SK-N-SH (cell line): ENCODE measurements around the gene RSRC1.

ENCODE experiments used
- EP300 ChIP-seq, 2 experiments: IDR thresholded peaks; 2 replicates each; pipeline versions ENCODE4 v1.4.0 to v1.6.1; 2012; ENCODE audit warnings: borderline replicate concordance in 1 of 2, low read depth in 1 of 2, low read length in 1 of 2
- FOXJ3 ChIP-seq: sonication (generic); formaldehyde crosslinking; IDR thresholded peaks from 2 replicates; pipeline ENCODE4 v1.5.1; 2020; ENCODE audit warnings: mild to moderate bottlenecking, missing genetic modification reagents
- GABPA ChIP-seq: IDR thresholded peaks from 2 replicates; pipeline ENCODE4 v1.4.0; 2012; ENCODE audit warnings: low read depth, mild to moderate bottlenecking
- GATA2 ChIP-seq: sonication (generic); formaldehyde crosslinking; IDR thresholded peaks from 2 replicates; pipeline ENCODE4 v1.5.0; 2020; ENCODE audit warnings: mild to moderate bottlenecking, missing genetic modification reagents
- MXI1 ChIP-seq: IDR thresholded peaks from 2 replicates; pipeline ENCODE4 v1.6.1; 2012; ENCODE audit warnings: mild to moderate bottlenecking, low read depth, low read length, improper control_type of control experiment
- POLR2AphosphoS5 ChIP-seq: IDR thresholded peaks from 2 replicates; pipeline ENCODE4 v1.6.1; 2012; ENCODE audit warnings: low read depth, low read length
- RAD21 ChIP-seq: IDR thresholded peaks from 2 replicates; pipeline ENCODE4 v1.6.1; 2012; ENCODE audit warnings: mild to moderate bottlenecking, low read length
- SMC3 ChIP-seq: IDR thresholded peaks from 2 replicates; pipeline ENCODE4 v1.6.1; 2012; ENCODE audit warnings: low read depth, low read length, improper control_type of control experiment
- TAF1 ChIP-seq: IDR thresholded peaks from 2 replicates; pipeline ENCODE4 v1.6.1; 2012; ENCODE audit warnings: low read depth, mild to moderate bottlenecking, low read length, moderate library complexity, borderline replicate concordance
- TF ChIP-seq, protein P1 (sequence below): fragments of 200-600 bp; sonication (generic); IDR thresholded peaks from 2 replicates; pipeline ENCODE4 v1.6.1; 2017; ENCODE audit warnings: antibody characterized with exemption, mild to moderate bottlenecking, moderate library complexity
- TF ChIP-seq, protein P2 (sequence below): IDR thresholded peaks from 2 replicates; pipeline ENCODE4 v1.6.1; 2012; ENCODE audit warnings: mild to moderate bottlenecking, low read depth, low read length, moderate library complexity

DNA sequence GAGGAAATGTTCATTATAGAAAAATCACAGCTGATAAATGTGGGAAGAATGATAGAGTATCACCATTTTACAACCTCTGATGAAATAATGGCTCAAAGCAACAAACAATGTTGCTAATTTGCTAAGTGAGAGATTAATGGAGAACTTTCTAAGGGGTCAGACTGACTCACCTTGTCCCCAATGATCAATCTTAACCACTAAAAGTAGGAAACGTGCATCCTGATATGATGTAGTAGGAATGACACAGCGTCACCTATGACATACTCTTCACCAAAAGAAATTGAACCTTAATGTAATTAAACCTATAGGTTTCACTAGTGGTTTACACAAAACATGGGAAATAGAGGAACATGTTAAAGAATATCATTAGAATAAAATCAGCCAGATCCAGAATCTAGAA is 426.0 kb downstream of the RSRC1 start:
- TF ChIP-seq, protein P1, sequence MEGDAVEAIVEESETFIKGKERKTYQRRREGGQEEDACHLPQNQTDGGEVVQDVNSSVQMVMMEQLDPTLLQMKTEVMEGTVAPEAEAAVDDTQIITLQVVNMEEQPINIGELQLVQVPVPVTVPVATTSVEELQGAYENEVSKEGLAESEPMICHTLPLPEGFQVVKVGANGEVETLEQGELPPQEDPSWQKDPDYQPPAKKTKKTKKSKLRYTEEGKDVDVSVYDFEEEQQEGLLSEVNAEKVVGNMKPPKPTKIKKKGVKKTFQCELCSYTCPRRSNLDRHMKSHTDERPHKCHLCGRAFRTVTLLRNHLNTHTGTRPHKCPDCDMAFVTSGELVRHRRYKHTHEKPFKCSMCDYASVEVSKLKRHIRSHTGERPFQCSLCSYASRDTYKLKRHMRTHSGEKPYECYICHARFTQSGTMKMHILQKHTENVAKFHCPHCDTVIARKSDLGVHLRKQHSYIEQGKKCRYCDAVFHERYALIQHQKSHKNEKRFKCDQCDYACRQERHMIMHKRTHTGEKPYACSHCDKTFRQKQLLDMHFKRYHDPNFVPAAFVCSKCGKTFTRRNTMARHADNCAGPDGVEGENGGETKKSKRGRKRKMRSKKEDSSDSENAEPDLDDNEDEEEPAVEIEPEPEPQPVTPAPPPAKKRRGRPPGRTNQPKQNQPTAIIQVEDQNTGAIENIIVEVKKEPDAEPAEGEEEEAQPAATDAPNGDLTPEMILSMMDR: no peak
- TF ChIP-seq EP300 (IDR thresholded peaks at IDR 0.05; ENCODE audit: borderline replicate concordance in 1 of 2, low read depth in 1 of 2, low read length in 1 of 2): no peak
- TF ChIP-seq, protein P2, sequence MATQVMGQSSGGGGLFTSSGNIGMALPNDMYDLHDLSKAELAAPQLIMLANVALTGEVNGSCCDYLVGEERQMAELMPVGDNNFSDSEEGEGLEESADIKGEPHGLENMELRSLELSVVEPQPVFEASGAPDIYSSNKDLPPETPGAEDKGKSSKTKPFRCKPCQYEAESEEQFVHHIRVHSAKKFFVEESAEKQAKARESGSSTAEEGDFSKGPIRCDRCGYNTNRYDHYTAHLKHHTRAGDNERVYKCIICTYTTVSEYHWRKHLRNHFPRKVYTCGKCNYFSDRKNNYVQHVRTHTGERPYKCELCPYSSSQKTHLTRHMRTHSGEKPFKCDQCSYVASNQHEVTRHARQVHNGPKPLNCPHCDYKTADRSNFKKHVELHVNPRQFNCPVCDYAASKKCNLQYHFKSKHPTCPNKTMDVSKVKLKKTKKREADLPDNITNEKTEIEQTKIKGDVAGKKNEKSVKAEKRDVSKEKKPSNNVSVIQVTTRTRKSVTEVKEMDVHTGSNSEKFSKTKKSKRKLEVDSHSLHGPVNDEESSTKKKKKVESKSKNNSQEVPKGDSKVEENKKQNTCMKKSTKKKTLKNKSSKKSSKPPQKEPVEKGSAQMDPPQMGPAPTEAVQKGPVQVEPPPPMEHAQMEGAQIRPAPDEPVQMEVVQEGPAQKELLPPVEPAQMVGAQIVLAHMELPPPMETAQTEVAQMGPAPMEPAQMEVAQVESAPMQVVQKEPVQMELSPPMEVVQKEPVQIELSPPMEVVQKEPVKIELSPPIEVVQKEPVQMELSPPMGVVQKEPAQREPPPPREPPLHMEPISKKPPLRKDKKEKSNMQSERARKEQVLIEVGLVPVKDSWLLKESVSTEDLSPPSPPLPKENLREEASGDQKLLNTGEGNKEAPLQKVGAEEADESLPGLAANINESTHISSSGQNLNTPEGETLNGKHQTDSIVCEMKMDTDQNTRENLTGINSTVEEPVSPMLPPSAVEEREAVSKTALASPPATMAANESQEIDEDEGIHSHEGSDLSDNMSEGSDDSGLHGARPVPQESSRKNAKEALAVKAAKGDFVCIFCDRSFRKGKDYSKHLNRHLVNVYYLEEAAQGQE: no peak
- TF ChIP-seq SMC3: no peak
- TF ChIP-seq POLR2AphosphoS5: no peak
- no peak for TF ChIP-seq RAD21
- no peak for TF ChIP-seq MXI1
- no peak for TF ChIP-seq GABPA
- no peak for TF ChIP-seq TAF1
- no peak for TF ChIP-seq FOXJ3
- no peak for TF ChIP-seq GATA2 (CRISPR knock-in tag)
